ENCODE results near the gene TMEM51.

Gene TMEM51

GRCh38 chr1:15222653-15223303, 69.2 kb downstream of the TMEM51 start:
- DNase-seq: no peak

- no peak for DNase-seq
These were observed 70.8 kb downstream of the TMEM51 start for GRCh38 chr1:15224259-15224869.

- DNase-seq: no peak
These were observed 71.4 kb downstream of the TMEM51 start for GRCh38 chr1:15224974-15225373.

- no peak for DNase-seq
These were observed 71.9 kb downstream of the TMEM51 start for GRCh38 chr1:15225461-15225860.

- DNase-seq: no peak
These were observed 73.1 kb downstream of the TMEM51 start for GRCh38 chr1:15226388-15227255.

GRCh38 chr1:15229707-15230131, 76.2 kb downstream of the TMEM51 start:
- no peak for DNase-seq

GRCh38 chr1:15231714-15232201, 78.2 kb downstream of the TMEM51 start:
- DNase-seq: no peak

GRCh38 chr1:15233689-15234088, 80.1 kb downstream of the TMEM51 start:
- no peak for DNase-seq

- DNase-seq: no peak
These were observed 82.8 kb downstream of the TMEM51 start for GRCh38 chr1:15236321-15236721.

GRCh38 chr1:15236746-15237145, 83.2 kb downstream of the TMEM51 start:
- no peak for DNase-seq

- no peak for DNase-seq
These were observed 85.2 kb downstream of the TMEM51 start for GRCh38 chr1:15238789-15239188.

GRCh38 chr1:15242766-15243165, 89.2 kb downstream of the TMEM51 start:
- DNase-seq: no peak

GRCh38 chr1:15243275-15244043, 89.9 kb downstream of the TMEM51 start:
- no peak for DNase-seq

- DNase-seq: no peak
These were observed 91.3 kb downstream of the TMEM51 start for GRCh38 chr1:15244813-15245212.

- no peak for DNase-seq
These were observed 92.2 kb downstream of the TMEM51 start for GRCh38 chr1:15245593-15246360.

GRCh38 chr1:15246960-15247614, 93.5 kb downstream of the TMEM51 start, which contains the start of gene FHAD1:
Gene FHAD1, plus strand, starts transcription at chr1:15247223. Its CDS starts 4,562 bp downstream, at chr1:15251785.
- DNase-seq: peak; percentile 71

- DNase-seq: no peak
These were observed 94.7 kb downstream of the TMEM51 start for GRCh38 chr1:15248216-15248615.

- DNase-seq: no peak
These were observed 95.5 kb downstream of the TMEM51 start for GRCh38 chr1:15249081-15249480.

- DNase-seq: no peak
These were observed 98.6 kb downstream of the TMEM51 start for GRCh38 chr1:15251857-15252835.

GRCh38 chr1:15254559-15254958, 101.0 kb downstream of the TMEM51 start:
- no peak for DNase-seq

Measured in NCI-H1092 treated with DMSO at 0.1 percent for 48 hours (cell line).